ENCODE measurements around the gene HGFAC.
"Not testable (repeated sequence)": the region's sequence is repeated elsewhere in the genome, so short reads cannot be mapped to it uniquely, and the experiment has no call there.

HGFAC gene

DNA sequence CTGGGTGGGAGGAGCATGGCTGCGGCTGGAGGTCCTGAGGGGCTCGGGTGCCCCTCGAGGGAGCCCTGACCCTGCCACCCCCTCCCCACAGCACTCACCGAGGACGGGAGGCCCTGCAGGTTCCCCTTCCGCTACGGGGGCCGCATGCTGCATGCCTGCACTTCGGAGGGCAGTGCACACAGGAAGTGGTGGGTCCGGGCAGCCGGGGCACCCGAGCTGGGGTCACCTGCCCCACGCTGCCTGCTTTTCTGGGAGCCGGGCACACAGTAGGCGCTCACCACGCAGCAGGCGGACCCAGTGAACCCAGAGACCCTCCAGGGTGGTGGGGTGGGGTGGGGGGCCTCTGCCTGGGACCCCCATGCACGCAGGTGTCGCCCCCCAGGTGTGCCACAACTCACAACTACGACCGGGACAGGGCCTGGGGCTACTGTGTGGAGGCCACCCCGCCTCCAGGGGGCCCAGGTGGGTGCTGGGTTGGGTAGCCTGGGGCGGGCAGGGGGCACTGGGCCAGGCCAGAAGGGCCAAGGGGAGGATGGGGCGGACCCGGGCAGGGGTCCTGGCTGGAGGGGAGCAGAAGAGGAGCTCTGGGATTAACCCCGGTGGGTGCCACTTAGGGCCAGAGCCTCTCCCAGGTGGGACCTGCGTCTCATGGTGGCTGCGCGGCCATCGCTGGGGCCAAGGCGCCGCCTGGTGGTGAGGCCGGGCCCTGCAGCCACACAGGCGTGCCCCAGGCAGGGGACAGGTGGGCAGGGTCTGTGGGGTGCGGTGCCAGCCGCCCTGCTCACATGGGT, 1.4 kb downstream of the HGFAC start:
- DNase-seq (ENCODE audit: low spot score) = peak; percentile 89

DNA sequence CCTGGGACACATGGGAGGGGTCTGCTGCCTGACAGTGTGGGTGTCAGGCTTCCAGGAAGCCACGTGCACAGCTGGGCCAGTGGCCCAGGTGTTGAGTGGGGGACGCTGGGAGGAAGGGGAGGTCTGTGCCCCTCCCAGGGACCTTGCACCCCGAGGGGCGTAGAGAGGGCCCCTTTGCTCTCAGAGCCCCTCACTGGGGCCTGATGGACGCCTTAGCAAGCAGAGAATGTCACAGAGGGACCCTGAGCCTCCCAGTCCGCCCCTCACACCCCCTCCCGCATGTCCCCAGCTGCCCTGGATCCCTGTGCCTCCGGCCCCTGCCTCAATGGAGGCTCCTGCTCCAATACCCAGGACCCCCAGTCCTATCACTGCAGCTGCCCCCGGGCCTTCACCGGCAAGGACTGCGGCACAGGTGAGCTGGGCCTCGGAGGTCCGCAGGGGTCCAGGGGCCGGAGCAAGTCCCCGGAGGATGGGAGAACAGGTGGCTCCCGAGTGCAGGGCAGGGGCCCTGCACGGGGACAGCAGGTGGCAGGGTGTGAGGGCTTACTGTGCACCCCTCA, 2.1 kb downstream of the HGFAC start:
- no peak for DNase-seq (ENCODE audit: low spot score)

DNA sequence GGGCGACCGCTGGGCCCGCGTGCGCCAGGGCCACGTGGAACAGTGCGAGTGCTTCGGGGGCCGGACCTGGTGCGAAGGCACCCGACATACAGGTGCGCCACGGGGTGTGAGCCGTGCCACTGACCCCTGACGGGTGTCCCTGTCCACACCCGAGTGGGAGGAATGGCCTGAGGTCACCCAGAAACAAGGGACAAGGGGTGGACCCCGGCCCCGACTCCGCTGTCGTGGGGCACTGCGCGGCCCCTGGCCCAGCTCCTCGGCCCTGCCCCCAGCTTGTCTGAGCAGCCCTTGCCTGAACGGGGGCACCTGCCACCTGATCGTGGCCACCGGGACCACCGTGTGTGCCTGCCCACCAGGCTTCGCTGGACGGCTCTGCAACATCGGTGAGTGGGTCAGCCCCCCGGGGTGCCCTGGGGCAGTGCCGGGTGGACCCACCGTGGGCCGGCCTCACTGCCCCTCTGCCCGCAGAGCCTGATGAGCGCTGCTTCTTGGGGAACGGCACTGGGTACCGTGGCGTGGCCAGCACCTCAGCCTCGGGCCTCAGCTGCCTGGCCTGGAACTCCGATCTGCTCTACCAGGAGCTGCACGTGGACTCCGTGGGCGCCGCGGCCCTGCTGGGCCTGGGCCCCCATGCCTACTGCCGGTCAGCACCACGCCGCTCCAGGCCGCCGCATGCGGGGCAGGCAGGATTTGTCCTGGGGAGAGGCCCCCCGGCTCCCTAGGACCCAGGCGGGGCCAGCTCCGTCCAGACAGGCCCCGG, 2.8 kb downstream of the HGFAC start:
- DNase-seq (ENCODE audit: low spot score) = no peak

DNA sequence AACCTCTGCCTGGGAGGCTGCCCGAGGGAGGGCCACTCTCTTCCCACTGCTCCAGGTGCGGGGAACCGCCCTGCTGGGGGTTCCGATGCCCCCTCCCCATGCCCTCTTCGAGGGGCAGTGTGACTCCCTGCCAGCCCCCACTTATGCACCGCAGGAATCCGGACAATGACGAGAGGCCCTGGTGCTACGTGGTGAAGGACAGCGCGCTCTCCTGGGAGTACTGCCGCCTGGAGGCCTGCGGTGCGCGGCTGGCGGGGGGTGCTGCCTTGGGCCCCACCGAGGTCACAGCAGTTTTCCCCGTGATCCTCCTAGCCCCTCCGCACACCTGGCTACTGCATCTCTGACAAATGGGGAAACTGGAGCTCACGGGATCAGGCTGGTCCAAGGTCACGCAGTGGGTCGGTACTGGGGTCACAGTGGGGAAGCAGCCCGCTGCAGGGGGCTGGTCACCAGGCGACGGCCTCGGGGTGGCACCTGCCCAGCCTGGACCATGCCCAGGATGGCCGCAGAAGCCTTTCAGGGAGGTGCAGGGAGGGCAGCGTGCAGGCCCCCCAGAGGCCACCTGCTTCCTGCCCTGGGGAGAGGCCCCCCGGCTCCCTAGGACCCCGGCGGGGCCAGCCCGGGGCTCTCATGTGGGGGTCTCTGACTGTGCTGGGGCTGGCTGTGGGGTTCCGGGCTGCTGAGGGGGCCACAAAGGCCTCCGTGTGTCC, 3.5 kb downstream of the HGFAC start:
- DNase-seq (ENCODE audit: low spot score) = no peak

- DNase-seq (ENCODE audit: low spot score) = no peak
These were observed 4.2 kb downstream of the HGFAC start for GRCh38 chr4:3445829-3446545.

- no peak for DNase-seq (ENCODE audit: low spot score)
These were observed 5.0 kb downstream of the HGFAC start for GRCh38 chr4:3446631-3447320.

- no peak for DNase-seq (ENCODE audit: low spot score)
These were observed 5.9 kb downstream of the HGFAC start for GRCh38 chr4:3447431-3448395.

DNA sequence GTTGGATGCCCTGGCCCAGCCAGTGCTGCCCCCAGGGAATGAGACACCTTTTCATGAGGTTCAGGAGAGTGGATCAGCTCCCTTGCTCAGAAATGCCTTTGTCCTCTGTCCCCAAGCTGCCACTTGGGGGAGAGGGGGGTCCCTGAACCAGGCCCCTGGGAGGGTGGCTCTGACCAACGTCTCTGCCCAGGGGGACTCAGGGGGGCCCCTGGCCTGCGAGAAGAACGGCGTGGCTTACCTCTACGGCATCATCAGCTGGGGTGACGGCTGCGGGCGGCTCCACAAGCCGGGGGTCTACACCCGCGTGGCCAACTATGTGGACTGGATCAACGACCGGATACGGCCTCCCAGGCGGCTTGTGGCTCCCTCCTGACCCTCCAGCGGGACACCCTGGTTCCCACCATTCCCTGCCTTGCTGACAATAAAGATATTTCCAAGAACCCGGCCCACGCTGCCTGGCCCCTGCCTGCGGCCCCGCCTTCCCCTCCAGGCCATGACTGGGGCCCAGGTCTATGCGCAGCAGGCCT, 7.3 kb downstream of the HGFAC start:
- no peak for DNase-seq (ENCODE audit: low spot score)

DNA sequence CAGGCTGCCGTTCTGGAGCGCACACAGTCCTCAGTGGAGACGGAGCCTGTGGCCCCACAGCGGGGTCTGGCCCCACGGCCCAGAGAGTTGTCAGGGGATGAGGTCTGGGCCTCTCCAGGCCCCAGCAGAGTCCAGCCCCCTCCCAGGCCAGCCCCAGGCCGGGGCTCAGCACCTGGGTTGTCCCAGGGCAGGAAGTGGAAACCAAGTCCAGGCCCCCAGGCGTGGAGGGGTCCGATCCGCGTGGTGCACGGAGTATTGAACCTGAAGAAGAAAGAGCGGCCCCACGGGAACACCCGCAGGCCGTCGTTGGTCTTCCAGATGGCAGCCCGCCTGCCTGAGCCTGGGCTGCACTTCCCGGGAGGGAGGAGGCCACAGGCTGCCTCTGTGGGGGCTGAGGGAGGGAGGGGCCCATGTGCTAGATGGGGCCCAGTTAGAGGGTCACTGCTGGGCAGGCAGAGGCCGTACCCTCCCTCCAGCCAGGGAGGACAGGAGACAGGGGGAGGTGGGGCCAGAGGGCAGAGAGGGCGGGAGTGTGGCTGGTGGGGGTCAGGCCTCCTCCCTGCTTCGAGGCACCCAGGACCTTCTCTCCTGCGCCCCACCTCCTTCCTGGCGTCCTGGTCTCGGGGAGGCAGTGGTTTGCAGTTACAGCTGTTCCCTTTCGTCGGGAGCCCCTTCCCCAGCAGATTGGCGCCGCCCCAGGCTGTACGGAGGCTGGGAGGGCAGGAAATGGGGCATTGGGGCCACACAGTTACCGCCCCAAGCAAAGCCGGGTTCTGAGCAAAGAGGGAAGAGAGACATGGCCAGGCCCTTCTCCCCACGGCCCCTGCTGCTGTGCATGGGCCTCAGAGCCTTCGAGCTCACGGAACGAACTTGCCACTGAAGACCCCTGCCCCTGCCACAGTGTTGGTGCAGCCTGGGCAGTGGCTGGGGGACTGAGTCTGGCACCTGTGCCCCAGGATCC, 8.1 kb downstream of the HGFAC start:
- no peak for DNase-seq (ENCODE audit: low spot score)

- no peak for DNase-seq (ENCODE audit: low spot score)
These were observed 8.9 kb downstream of the HGFAC start for GRCh38 chr4:3450643-3451042.

GRCh38 chr4:3451956-3452355, 10.2 kb downstream of the HGFAC start:
- DNase-seq (ENCODE audit: low spot score) = peak; percentile 71

DNA sequence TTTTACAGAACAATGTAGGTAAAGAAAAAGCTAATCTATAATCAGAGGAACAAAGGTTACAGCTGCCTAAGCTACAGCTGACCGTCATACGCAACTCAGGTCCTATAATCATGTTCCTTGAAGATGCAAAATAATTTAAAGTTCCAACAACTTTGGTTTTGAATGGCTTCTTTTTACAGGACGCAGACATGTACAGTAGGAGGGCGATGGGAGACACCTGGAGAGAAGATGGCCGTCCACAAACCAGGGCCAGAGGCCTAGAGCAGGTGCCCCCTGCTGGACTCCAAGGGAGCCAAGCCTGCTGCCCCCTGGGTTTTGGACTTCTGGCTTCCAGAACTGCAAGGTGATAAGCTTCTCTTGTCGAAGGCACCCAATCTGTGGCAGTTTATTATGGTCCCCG, 10.6 kb downstream of the HGFAC start:
- DNase-seq (ENCODE audit: low spot score) = no peak

DNA sequence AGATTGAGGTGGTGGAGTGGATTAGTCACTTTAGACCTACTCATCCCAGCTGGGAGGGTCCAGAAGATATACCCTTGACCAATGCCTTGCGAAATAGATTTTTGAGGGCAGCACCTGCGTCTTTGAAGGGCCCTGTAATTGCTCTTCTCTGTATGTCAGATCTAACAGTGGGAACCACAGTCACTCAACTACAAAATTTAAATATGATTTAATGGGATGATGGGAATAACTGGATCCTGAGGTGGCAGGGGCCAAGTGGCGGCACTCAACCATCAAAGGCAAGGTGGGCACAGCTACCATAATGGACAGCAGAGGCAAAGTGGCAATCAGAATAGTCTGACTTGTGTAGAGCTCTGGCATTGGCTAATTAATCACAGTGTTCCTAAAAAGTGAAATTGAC, 13.8 kb downstream of the HGFAC start:
- DNase-seq (ENCODE audit: low spot score) = not testable (repeated sequence)

DNA sequence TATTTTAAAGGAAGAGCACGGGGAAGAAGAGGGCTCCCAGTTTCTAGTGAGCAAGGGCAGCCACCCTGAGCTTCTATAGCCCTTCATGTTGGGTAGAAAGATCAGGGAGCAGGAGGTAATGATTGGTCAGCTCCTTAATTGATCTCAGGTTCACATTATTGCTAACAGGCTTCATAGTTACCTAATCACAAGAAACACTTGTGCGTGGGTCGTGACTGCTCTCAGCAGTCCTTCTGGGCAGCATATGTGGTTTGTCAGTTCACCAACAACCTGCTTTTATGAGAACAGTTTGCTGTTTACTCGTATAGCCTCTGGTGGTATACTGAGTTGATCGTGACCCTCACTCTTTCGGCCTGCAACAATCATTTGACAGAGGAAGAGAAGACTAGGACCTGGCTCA, 16.6 kb downstream of the HGFAC start:
- DNase-seq (ENCODE audit: low spot score) = no peak

DNA sequence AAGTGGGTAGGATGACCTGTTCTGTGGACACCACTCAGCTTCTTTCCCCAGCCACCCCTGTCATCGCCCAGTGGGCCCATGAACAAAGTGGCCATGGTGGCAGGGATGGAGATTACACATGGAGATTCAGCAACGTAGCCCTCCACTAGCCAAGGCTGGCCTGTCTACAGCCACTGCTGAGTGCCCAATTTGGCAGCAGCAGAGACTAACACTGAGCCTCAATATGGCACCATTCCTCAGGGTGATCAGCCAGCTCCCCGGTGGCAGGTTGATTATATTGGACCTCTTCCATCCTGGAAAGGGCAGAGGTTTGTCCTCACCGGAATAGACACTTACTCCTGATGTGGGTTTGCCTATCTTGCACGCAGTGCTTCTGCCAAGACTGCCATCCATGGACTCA, 17.4 kb downstream of the HGFAC start:
- DNase-seq (ENCODE audit: low spot score) = not testable (repeated sequence)

- no peak for DNase-seq (ENCODE audit: low spot score)
These were observed 19.2 kb downstream of the HGFAC start for GRCh38 chr4:3460926-3461325.

DNA sequence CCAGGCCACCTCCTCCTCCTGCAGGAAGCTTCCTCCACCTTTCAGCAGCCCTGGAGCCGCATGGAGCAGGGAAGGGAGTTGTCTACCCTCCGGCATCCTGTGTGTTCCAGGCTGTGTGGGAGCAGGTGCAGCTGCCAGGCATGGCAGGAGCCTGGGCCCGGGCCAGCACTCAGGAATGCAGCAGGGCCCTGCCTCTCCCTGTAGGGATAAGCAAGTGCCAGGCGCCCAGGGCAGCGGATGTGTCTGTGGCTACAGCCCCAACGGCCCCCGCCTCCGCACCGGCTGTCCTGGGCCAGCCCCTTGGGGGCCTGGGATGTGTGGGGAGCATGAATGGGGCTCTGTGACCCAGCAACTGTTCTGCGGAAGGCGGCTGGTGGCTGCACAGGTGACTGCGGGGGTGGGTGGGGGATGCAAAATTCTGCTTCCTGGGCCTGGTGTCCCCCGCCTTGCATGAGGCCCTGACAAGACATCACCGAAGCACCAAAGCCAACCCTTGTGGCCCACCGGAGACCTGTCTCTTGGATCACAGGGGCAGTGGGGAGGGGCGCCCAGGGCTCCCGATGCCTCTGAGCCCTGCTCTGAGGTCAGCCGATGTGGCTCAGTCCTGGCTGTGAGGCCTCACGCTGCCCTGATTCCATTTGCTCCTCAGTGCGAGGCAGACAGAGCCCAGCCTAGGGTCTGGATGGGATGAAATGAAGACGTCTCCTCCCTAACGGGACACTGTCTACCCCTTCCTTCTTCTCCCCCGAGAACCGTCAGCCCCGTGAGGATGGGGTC, 19.9 kb downstream of the HGFAC start:
- no peak for DNase-seq (ENCODE audit: low spot score)

- no peak for DNase-seq (ENCODE audit: low spot score)
These were observed 20.6 kb downstream of the HGFAC start for GRCh38 chr4:3462321-3462789.
